ENCODE results near the gene OAS3.

Gene OAS3

DNA sequence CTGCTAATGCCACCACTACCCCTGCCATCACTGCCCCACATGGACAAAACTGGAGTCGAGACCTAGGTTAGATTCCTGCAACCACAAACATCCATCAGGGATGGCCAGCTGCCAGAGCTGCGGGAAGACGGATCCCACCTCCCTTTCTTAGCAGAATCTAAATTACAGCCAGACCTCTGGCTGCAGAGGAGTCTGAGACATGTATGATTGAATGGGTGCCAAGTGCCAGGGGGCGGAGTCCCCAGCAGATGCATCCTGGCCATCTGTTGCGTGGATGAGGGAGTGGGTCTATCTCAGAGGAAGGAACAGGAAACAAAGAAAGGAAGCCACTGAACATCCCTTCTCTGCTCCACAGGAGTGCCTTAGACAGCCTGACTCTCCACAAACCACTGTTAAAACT is 33.0 kb downstream of the OAS3 start:
- TF ChIP-seq PPARA (CRISPR knock-in tag; IDR thresholded peaks at IDR 0.05; ENCODE audit: borderline replicate concordance) (no peak), TCF4 (CRISPR knock-in tag; IDR thresholded peaks at IDR 0.05; ENCODE audit: borderline replicate concordance) (peak; percentile 55; the same call in 1 of the 2 replicates)
- TF ChIP-seq, protein P1, sequence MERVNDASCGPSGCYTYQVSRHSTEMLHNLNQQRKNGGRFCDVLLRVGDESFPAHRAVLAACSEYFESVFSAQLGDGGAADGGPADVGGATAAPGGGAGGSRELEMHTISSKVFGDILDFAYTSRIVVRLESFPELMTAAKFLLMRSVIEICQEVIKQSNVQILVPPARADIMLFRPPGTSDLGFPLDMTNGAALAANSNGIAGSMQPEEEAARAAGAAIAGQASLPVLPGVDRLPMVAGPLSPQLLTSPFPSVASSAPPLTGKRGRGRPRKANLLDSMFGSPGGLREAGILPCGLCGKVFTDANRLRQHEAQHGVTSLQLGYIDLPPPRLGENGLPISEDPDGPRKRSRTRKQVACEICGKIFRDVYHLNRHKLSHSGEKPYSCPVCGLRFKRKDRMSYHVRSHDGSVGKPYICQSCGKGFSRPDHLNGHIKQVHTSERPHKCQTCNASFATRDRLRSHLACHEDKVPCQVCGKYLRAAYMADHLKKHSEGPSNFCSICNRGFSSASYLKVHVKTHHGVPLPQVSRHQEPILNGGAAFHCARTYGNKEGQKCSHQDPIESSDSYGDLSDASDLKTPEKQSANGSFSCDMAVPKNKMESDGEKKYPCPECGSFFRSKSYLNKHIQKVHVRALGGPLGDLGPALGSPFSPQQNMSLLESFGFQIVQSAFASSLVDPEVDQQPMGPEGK (CRISPR knock-in tag; IDR thresholded peaks at IDR 0.05; ENCODE audit: borderline replicate concordance): no peak
- ATAC-seq: peak; percentile 62

DNA sequence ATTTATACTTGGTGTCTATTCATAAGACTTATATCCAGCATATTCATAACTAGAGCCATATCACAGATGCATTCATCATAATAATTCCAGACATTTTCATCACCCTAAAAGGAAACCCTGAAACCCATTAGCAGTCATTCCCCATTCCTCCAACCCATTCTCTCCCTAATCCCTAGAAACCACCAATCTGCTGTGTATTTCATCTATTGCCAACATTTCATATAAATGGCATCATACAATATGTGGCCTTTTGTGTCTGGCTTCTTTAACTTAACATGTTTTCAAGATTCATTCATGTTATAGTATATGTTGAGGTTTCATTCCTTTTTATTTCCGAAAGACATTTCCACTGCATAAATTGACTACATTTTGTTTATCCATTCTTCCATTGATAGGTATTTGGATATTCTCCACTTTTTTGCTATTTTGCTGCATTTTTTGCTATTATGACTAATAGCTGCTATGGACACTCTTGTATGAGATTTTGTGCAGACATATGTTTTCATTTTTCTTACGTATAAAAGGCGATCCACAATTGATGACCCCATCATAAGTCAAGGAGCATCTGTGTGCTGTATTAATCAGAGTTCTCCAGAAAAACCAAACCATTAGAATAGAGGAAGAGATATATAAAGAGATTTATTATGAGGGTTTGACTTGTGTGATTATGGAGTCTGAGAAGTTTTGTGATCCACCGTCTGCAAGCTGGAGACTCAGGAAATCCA is 34.9 kb downstream of the OAS3 start:
- TF ChIP-seq ESRRG (CRISPR knock-in tag; IDR thresholded peaks at IDR 0.05): no peak
- no peak for TF ChIP-seq TCF4 (CRISPR knock-in tag; IDR thresholded peaks at IDR 0.05; ENCODE audit: borderline replicate concordance)
- TF ChIP-seq ZNF8 (CRISPR knock-in tag; IDR thresholded peaks at IDR 0.05): no peak
- TF ChIP-seq, protein P1 (CRISPR knock-in tag; IDR thresholded peaks at IDR 0.05; ENCODE audit: borderline replicate concordance): no peak
- TF ChIP-seq, protein P2, sequence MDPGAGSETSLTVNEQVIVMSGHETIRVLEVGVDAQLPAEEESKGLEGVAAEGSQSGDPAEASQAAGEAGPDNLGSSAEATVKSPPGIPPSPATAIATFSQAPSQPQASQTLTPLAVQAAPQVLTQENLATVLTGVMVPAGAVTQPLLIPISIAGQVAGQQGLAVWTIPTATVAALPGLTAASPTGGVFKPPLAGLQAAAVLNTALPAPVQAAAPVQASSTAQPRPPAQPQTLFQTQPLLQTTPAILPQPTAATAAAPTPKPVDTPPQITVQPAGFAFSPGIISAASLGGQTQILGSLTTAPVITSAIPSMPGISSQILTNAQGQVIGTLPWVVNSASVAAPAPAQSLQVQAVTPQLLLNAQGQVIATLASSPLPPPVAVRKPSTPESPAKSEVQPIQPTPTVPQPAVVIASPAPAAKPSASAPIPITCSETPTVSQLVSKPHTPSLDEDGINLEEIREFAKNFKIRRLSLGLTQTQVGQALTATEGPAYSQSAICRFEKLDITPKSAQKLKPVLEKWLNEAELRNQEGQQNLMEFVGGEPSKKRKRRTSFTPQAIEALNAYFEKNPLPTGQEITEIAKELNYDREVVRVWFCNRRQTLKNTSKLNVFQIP (CRISPR knock-in tag; IDR thresholded peaks at IDR 0.05; ENCODE audit: borderline replicate concordance, low read depth): no peak
- no peak for TF ChIP-seq ZFP30 (CRISPR knock-in tag; IDR thresholded peaks at IDR 0.05)
- no peak for TF ChIP-seq ZC3H10 (CRISPR knock-in tag; IDR thresholded peaks at IDR 0.05)
- no peak for TF ChIP-seq OSR1 (CRISPR knock-in tag; IDR thresholded peaks at IDR 0.05)
- no peak for TF ChIP-seq CSRNP3 (CRISPR knock-in tag; IDR thresholded peaks at IDR 0.05)
- TF ChIP-seq ZNF565 (CRISPR knock-in tag; conservative IDR thresholded peaks at IDR 0.05; ENCODE audit: low read depth): no peak
- TF ChIP-seq CSDC2 (CRISPR knock-in tag; IDR thresholded peaks at IDR 0.05): no peak
- TF ChIP-seq GLIS3 (CRISPR knock-in tag; IDR thresholded peaks at IDR 0.05): no peak
- TF ChIP-seq, protein P3, sequence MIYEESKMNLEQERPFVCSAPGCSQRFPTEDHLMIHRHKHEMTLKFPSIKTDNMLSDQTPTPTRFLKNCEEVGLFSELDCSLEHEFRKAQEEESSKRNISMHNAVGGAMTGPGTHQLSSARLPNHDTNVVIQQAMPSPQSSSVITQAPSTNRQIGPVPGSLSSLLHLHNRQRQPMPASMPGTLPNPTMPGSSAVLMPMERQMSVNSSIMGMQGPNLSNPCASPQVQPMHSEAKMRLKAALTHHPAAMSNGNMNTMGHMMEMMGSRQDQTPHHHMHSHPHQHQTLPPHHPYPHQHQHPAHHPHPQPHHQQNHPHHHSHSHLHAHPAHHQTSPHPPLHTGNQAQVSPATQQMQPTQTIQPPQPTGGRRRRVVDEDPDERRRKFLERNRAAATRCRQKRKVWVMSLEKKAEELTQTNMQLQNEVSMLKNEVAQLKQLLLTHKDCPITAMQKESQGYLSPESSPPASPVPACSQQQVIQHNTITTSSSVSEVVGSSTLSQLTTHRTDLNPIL (CRISPR knock-in tag; IDR thresholded peaks at IDR 0.05; ENCODE audit: low read depth): no peak
- TF ChIP-seq, protein P4, sequence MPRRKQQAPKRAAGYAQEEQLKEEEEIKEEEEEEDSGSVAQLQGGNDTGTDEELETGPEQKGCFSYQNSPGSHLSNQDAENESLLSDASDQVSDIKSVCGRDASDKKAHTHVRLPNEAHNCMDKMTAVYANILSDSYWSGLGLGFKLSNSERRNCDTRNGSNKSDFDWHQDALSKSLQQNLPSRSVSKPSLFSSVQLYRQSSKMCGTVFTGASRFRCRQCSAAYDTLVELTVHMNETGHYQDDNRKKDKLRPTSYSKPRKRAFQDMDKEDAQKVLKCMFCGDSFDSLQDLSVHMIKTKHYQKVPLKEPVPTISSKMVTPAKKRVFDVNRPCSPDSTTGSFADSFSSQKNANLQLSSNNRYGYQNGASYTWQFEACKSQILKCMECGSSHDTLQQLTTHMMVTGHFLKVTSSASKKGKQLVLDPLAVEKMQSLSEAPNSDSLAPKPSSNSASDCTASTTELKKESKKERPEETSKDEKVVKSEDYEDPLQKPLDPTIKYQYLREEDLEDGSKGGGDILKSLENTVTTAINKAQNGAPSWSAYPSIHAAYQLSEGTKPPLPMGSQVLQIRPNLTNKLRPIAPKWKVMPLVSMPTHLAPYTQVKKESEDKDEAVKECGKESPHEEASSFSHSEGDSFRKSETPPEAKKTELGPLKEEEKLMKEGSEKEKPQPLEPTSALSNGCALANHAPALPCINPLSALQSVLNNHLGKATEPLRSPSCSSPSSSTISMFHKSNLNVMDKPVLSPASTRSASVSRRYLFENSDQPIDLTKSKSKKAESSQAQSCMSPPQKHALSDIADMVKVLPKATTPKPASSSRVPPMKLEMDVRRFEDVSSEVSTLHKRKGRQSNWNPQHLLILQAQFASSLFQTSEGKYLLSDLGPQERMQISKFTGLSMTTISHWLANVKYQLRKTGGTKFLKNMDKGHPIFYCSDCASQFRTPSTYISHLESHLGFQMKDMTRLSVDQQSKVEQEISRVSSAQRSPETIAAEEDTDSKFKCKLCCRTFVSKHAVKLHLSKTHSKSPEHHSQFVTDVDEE (CRISPR knock-in tag; IDR thresholded peaks at IDR 0.05): no peak
- TF ChIP-seq ZFP3 (CRISPR knock-in tag; IDR thresholded peaks at IDR 0.05): no peak

GRCh38 chr12:112973818-112974231 is 35.6 kb downstream of the OAS3 start:
- no peak; the same call in 2 of the 3 replicates for ATAC-seq
- TF ChIP-seq ZFP30 (CRISPR knock-in tag; IDR thresholded peaks at IDR 0.05) (no peak), ZFP3 (CRISPR knock-in tag; IDR thresholded peaks at IDR 0.05) (no peak), GLIS3 (CRISPR knock-in tag; IDR thresholded peaks at IDR 0.05) (no peak), CSRNP3 (CRISPR knock-in tag; IDR thresholded peaks at IDR 0.05) (no peak), ZNF8 (CRISPR knock-in tag; IDR thresholded peaks at IDR 0.05) (no peak), ESRRG (CRISPR knock-in tag; IDR thresholded peaks at IDR 0.05) (no peak)
- TF ChIP-seq, protein P1 (CRISPR knock-in tag; IDR thresholded peaks at IDR 0.05; ENCODE audit: borderline replicate concordance): no peak
- TF ChIP-seq, protein P3 (CRISPR knock-in tag; IDR thresholded peaks at IDR 0.05; ENCODE audit: low read depth): no peak

More for the DNA sequence above, 34.9 kb downstream of the OAS3 start:
- ATAC-seq: no peak

Measured in SK-N-SH treated with all-trans-retinoic acid at 6 μM for 48 hours (cell line).